Endothelial cell (in vitro differentiated cells): Measurements from ENCODE around the gene UCK2. TPM values are rescaled to one million over a fixed set of nuclear protein-coding genes. Genes with fewer than 3 reads are reported as not detected.

Experiments
- DNase-seq: peaks from one replicate; pipeline ENCODE4 v3.0.0; 2021; ENCODE audit warnings: low spot score
- H3K27ac Mint-ChIP-seq: one replicate; pipeline ENCODE4 v1.8.0; 2021; ENCODE audit warnings: mixed read lengths, inconsistent platforms; ENCODE audit not compliant: unreplicated experiment
- H3K27me3 Mint-ChIP-seq: one replicate; pipeline ENCODE4 v1.8.0; 2021; ENCODE audit warnings: mild to moderate bottlenecking, moderate library complexity, mixed read lengths, inconsistent platforms; ENCODE audit not compliant: unreplicated experiment
- H3K36me3 Mint-ChIP-seq: one replicate; pipeline ENCODE4 v1.8.0; 2021; ENCODE audit warnings: mild to moderate bottlenecking, low read depth, mixed read lengths, inconsistent platforms; ENCODE audit not compliant: unreplicated experiment
- H3K4me1 Mint-ChIP-seq: one replicate; pipeline ENCODE4 v1.8.0; 2021; ENCODE audit warnings: mild to moderate bottlenecking, mixed read lengths, inconsistent platforms; ENCODE audit not compliant: unreplicated experiment
- H3K4me3 Mint-ChIP-seq: one replicate; pipeline ENCODE4 v1.8.0; 2021; ENCODE audit warnings: mild to moderate bottlenecking, mixed read lengths, inconsistent platforms; ENCODE audit not compliant: unreplicated experiment
- H3K9me3 Mint-ChIP-seq: one replicate; pipeline ENCODE4 v1.8.0; 2021; ENCODE audit warnings: mixed read lengths, inconsistent platforms; ENCODE audit not compliant: unreplicated experiment
- CTCF ChIP-seq: fragments of 200-600 bp; sonication (generic); IDR thresholded peaks from one replicate; pipeline ENCODE4 v1.5.0; 2021; ENCODE audit warnings: antibody characterized with exemption; ENCODE audit not compliant: unreplicated experiment
- total RNA-seq: library from RNA; stranded (reverse); fragmentation: NEBNext Ultra II Directional; extraction: Animal tissue kit (Norgen Biotek cat#: 25700); gene quantifications from one replicate; pipeline ENCODE4 v1.2.1, GENCODE V29; 2021; ENCODE audit not compliant: unreplicated experiment

The UCK2 gene
- total RNA-seq, 1 donor from 2014 or later, result 52.9 TPM

- Mint-ChIP-seq H3K4me3 (no peak overlapping the region), H3K27me3 (peaks cover 4% of the 10 kb centered on the region), H3K4me1 (no peaks in the 10 kb centered on the region), H3K36me3 (no peaks in the 10 kb centered on the region), H3K9me3 (no peaks in the 10 kb centered on the region), H3K27ac (no peak overlapping the region)
- TF ChIP-seq CTCF, result no peak
- no peak for DNase-seq
These were observed 98.2 kb downstream of the UCK2 start for GRCh38 chr1:165925498-165926079.

- Mint-ChIP-seq H3K4me3 (no peak overlapping the region), H3K4me1 (no peaks in the 10 kb centered on the region), H3K9me3 (no peaks in the 10 kb centered on the region), H3K36me3 (no peaks in the 10 kb centered on the region), H3K27me3 (peaks cover 4% of the 10 kb centered on the region), H3K27ac (no peak overlapping the region)
- no peak for TF ChIP-seq CTCF
- DNase-seq, result no peak
These were observed 99.8 kb downstream of the UCK2 start for GRCh38 chr1:165927169-165927568.

GRCh38 chr1:165928075-165928731 is 100.8 kb downstream of the UCK2 start:
- DNase-seq, result peak; percentile 67
- Mint-ChIP-seq H3K36me3 (no peaks in the 10 kb centered on the region), H3K4me1 (no peaks in the 10 kb centered on the region), H3K4me3 (no peak overlapping the region), H3K27me3 (peaks cover 4% of the 10 kb centered on the region), H3K9me3 (no peaks in the 10 kb centered on the region), H3K27ac (no peak overlapping the region)
- TF ChIP-seq CTCF, result peak; percentile 79

GRCh38 chr1:165930961-165931360 is 103.5 kb downstream of the UCK2 start:
- Mint-ChIP-seq H3K27ac (no peak overlapping the region), H3K4me3 (no peak overlapping the region), H3K36me3 (no peaks in the 10 kb centered on the region), H3K4me1 (no peaks in the 10 kb centered on the region), H3K27me3 (peaks cover 4% of the 10 kb centered on the region), H3K9me3 (no peaks in the 10 kb centered on the region)
- TF ChIP-seq CTCF, result no peak
- DNase-seq, result no peak

GRCh38 chr1:165933446-165934170 is 106.2 kb downstream of the UCK2 start:
- Mint-ChIP-seq H3K4me3 (no peak overlapping the region), H3K36me3 (no peaks in the 10 kb centered on the region), H3K27me3 (peaks cover 4% of the 10 kb centered on the region), H3K9me3 (no peaks in the 10 kb centered on the region), H3K4me1 (no peaks in the 10 kb centered on the region), H3K27ac (no peak overlapping the region)
- DNase-seq, result no peak
- TF ChIP-seq CTCF, result no peak
